Measurements from ENCODE around the gene GRWD1.

GRWD1 gene

DNA sequence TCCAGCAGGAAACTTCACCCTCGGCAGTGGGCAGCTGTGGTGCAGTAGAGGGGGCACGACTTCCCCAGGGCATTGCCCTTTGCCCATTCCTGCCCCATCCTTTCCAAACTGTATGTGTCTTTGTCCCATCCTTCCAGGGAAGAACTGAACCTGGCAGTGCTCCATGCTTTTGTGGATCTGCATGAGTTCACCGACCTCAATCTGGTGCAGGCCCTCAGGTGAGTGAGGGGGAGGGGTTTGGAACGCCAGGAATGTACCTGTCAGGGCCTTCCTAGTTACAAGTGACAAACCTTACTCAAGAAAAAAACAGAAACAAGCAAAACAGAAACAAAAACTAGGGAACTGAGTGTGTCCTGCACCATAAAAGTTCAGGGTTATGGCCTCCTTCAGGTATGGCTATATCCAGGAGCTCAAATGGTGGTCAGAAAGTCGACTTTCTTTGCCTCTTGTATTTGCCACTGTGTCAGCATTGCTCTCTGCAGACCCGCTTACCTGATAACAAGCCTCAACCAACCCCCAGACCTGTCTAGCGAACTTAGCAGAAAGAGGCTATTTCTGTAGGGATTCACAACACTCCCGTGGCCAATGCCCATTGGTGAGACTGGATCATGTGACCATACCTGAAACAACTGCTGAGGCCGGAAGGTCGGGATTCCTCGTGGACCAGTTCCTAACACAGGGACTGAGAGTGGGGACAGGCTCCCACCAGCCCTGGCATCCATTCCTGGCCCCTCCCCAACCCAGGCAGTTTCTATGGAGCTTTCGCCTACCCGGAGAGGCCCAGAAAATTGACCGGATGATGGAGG, 27.6 kb downstream of the GRWD1 start:
- H3K27me3 ChIP-seq (ENCODE audit: control insufficient read depth, insufficient read depth, low read length) = no peaks in the 10 kb centered on the region
- no CpG with 5 or more reads among the region's 14 CpGs for WGBS (ENCODE audit: insufficient coverage, insufficient read length)
- H3K36me3 ChIP-seq (ENCODE audit: control insufficient read depth, insufficient read depth, low read length) = peaks cover 50% of the 10 kb centered on the region

DNA sequence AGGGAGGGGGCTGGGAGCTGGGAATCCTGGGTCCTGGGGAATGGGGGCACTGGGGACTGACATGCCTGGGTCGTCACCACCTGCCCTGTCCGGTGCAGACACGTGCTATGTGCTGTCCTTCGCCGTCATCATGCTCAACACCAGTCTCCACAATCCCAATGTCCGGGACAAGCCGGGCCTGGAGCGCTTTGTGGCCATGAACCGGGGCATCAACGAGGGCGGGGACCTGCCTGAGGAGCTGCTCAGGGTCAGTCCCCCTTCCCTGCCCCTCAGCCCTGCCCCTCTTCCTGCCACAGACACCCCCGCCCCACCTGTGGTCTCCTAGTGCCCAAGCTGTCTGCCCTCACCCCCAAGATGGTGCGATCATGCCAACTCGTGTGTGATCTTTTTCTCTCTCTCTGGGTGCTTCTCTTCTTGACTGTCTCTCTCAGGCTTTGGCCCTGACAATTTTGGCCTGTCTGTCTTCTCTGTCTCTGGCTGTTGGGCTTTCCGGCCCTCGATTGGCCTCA, 28.4 kb downstream of the GRWD1 start:
- H3K4me1 ChIP-seq (ENCODE audit: control insufficient read depth, insufficient read depth, low read length) = no peaks in the 10 kb centered on the region
- no peaks in the 10 kb centered on the region for H3K9me3 ChIP-seq (ENCODE audit: control insufficient read depth, insufficient read depth, low read length)
- DNase-seq (ENCODE audit: low read depth, low spot score) = no peak
- no CpG with 5 or more reads among the region's 16 CpGs for WGBS (ENCODE audit: insufficient coverage, insufficient read length)
- H3K27ac ChIP-seq (ENCODE audit: low read length) = no peak overlapping the region
- no peak overlapping the region for H3K4me3 ChIP-seq (ENCODE audit: low read length)
- no peaks in the 10 kb centered on the region for H3K27me3 ChIP-seq (ENCODE audit: control insufficient read depth, insufficient read depth, low read length)
- peaks cover 52% of the 10 kb centered on the region for H3K36me3 ChIP-seq (ENCODE audit: control insufficient read depth, insufficient read depth, low read length)

More for the DNA sequence above, 27.6 kb downstream of the GRWD1 start:
- Histone ChIP-seq H3K4me1 (ENCODE audit: control insufficient read depth, insufficient read depth, low read length) (no peaks in the 10 kb centered on the region), H3K27ac (ENCODE audit: low read length) (no peak overlapping the region), H3K9me3 (ENCODE audit: control insufficient read depth, insufficient read depth, low read length) (no peaks in the 10 kb centered on the region), H3K4me3 (ENCODE audit: low read length) (no peak overlapping the region)
- no peak for DNase-seq (ENCODE audit: low read depth, low spot score)

DNA sequence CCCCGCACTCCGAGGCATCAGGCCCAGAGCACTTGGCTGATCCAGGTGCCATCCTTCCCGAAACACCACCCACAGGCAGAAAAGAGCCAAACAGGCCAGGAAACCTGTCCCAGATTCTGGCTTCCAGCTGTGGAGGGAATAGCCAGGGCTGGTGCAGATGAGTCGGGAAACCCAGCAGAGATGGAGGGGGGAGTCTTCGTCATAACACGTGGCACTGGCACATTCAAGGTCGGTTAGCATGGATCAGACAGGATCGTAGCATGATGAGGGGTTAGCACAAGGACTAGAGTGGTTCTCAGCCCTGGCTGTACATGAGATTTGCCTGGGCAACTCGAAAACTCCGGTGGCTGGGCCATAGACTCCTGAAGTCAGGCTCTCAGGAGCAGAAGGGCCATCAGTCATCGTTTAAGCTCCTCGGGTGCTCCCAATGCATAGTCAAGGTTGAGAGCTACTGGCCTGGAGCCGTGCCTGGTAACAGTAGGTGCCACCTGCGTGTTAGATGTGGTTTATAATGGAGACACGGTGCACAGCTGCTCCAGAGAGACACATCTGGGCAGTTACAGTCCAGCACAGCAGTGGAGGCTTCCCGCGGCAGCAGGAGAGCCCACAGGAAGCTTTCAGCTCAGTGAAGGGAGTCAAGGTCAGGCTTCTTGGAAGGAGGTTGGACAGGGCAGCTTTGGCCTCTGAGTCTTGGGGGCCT, 29.7 kb downstream of the GRWD1 start:
- no peaks in the 10 kb centered on the region for H3K27me3 ChIP-seq (ENCODE audit: control insufficient read depth, insufficient read depth, low read length)
- WGBS (ENCODE audit: insufficient coverage, insufficient read length) = no CpG with 5 or more reads among the region's 17 CpGs
- H3K27ac ChIP-seq (ENCODE audit: low read length) = no peak overlapping the region
- H3K4me1 ChIP-seq (ENCODE audit: control insufficient read depth, insufficient read depth, low read length) = no peaks in the 10 kb centered on the region
- H3K36me3 ChIP-seq (ENCODE audit: control insufficient read depth, insufficient read depth, low read length) = peaks cover 52% of the 10 kb centered on the region
- no peaks in the 10 kb centered on the region for H3K9me3 ChIP-seq (ENCODE audit: control insufficient read depth, insufficient read depth, low read length)
- DNase-seq (ENCODE audit: low read depth, low spot score) = no peak
- no peak overlapping the region for H3K4me3 ChIP-seq (ENCODE audit: low read length)

DNA sequence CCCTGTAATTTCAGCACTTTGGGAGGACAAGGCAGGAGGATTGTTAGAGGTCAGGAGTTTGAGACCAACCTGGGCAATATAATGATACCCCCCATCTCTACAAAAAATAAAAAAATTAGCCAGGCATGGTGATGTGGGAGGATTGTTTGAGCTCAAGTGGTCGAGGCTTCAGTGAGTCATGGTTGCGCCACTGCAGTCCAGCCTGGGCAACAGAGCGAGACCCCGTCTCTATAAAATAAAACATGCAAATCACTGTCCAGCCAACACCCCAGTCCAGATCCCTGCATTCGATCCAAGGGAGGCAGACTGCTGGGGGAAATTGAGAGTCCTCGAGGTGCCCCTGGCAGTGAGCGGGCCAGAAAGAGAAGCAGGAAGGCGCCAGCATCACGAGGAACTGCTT, 30.4 kb downstream of the GRWD1 start:
- H3K36me3 ChIP-seq (ENCODE audit: control insufficient read depth, insufficient read depth, low read length) = peaks cover 46% of the 10 kb centered on the region
- no peaks in the 10 kb centered on the region for H3K9me3 ChIP-seq (ENCODE audit: control insufficient read depth, insufficient read depth, low read length)
- peaks cover 2% of the 10 kb centered on the region; the same call in 1 of the 2 replicates for H3K4me1 ChIP-seq (ENCODE audit: control insufficient read depth, insufficient read depth, low read length)
- no peak overlapping the region for H3K27ac ChIP-seq (ENCODE audit: low read length)
- H3K27me3 ChIP-seq (ENCODE audit: control insufficient read depth, insufficient read depth, low read length) = no peaks in the 10 kb centered on the region
- no CpG with 5 or more reads among the region's 9 CpGs for WGBS (ENCODE audit: insufficient coverage, insufficient read length)
- no peak overlapping the region for H3K4me3 ChIP-seq (ENCODE audit: low read length)
- no peak for DNase-seq (ENCODE audit: low read depth, low spot score)

DNA sequence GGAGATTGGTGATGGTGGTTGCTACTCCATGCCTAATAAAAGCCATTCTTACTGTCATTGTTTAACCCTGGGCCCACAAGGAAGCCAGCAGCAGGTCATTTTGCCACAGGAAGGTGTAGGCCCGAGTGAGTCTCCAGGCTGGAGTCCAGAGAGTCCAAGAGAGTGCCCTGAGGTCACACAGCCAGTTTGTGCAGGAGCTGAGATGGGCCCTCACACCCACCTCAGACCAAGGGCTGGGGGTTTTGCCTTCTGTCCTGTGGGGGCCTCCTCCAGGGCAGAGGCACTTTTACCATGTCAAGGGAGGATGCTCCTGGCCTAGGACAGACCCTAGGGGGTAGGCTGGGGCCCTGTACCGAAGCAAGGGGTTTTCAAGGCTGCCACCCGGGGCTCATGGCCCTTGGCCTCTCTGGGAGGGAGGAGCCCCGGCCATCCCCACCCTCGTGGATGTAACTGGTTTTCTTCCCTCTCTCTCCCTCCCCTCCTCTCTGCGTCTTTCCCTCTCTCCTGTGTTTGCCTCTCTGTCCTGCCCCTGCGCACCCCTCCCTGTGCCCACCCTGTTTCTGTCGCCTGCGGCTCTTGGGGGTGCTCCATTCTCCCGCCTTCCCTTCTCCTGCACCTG, 31.4 kb downstream of the GRWD1 start:
- no peaks in the 10 kb centered on the region for H3K9me3 ChIP-seq (ENCODE audit: control insufficient read depth, insufficient read depth, low read length)
- H3K27me3 ChIP-seq (ENCODE audit: control insufficient read depth, insufficient read depth, low read length) = no peaks in the 10 kb centered on the region
- DNase-seq (ENCODE audit: low read depth, low spot score) = no peak
- H3K27ac ChIP-seq (ENCODE audit: low read length) = no peak overlapping the region
- no peak overlapping the region for H3K4me3 ChIP-seq (ENCODE audit: low read length)
- no CpG with 5 or more reads among the region's 10 CpGs for WGBS (ENCODE audit: insufficient coverage, insufficient read length)
- H3K36me3 ChIP-seq (ENCODE audit: control insufficient read depth, insufficient read depth, low read length) = peaks cover 39% of the 10 kb centered on the region
- H3K4me1 ChIP-seq (ENCODE audit: control insufficient read depth, insufficient read depth, low read length) = peaks cover 2% of the 10 kb centered on the region; the same call in 1 of the 2 replicates

DNA sequence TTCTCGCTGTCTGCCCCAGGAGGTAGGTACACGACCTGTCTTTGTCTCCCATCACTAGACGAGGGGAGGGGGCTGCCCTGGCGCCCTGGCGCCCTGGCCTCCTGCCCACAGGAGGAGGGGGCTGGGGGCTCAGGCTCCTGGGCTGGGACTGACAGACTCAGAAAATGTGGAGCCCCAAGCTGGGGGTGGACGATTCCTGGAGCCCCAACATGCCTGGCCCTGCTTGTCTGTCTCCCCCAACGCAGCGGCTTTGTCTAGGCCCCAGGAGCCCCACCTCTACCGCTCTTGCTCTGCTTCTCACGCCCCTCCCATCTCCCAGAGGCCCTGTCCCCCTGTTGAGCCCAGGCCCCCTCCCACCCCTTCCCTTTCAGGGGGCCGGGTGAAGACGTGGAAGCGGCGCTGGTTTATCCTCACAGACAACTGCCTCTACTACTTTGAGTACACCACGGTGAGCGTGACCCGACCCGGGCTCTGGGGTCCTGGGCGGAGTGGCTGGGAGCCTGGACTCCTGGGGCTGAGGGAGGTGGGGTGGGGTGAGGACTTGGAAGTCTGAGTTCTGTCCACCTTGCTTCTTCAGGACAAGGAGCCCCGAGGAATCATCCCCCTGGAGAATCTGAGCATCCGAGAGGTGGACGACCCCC, 32.0 kb downstream of the GRWD1 start:
- H3K27ac ChIP-seq (ENCODE audit: low read length) = no peak overlapping the region
- peaks cover 2% of the 10 kb centered on the region; the same call in 1 of the 2 replicates for H3K4me1 ChIP-seq (ENCODE audit: control insufficient read depth, insufficient read depth, low read length)
- H3K27me3 ChIP-seq (ENCODE audit: control insufficient read depth, insufficient read depth, low read length) = no peaks in the 10 kb centered on the region
- no peak overlapping the region for H3K4me3 ChIP-seq (ENCODE audit: low read length)
- no peak for DNase-seq (ENCODE audit: low read depth, low spot score)
- H3K36me3 ChIP-seq (ENCODE audit: control insufficient read depth, insufficient read depth, low read length) = peaks cover 33% of the 10 kb centered on the region
- H3K9me3 ChIP-seq (ENCODE audit: control insufficient read depth, insufficient read depth, low read length) = no peaks in the 10 kb centered on the region
- no CpG with 5 or more reads among the region's 22 CpGs for WGBS (ENCODE audit: insufficient coverage, insufficient read length)

DNA sequence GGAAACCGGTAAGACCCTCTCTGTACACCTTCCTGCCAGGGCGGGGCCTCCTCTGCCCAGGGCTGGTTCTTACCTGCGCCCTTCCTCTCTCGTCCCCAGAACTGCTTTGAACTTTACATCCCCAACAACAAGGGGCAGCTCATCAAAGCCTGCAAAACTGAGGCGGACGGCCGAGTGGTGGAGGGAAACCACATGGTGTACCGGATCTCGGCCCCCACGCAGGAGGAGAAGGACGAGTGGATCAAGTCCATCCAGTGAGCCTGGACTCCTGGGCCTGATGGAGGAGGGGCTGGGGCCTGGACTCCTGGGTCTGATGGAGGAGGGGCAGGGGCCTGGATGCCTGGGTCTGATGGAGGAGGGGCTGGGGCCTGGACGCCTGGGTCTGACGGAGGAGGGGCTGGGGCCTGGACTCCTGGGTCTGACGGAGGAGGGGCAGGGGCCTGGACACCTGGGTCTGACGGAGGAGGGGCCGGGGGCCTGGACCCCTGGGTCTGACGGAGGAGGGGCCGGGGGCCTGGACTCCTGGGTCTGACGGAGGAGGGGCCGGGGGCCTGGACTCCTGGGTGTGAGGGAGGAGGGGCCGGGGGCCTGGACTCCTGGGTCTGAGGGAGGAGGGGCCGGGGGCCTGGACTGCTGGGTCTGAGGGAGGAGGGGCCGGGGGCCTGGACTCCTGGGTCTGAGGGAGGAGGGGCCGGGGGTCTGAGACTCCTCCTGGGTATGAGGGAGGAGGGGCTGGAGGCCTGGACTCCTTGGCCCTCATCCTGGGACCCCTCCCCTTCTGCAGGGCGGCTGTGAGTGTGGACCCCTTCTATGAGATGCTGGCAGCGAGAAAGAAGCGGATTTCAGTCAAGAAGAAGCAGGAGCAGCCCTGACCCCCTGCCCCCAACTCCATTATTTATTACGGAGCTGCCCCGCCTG, 32.8 kb downstream of the GRWD1 start:
- Histone ChIP-seq H3K36me3 (ENCODE audit: control insufficient read depth, insufficient read depth, low read length) (peaks cover 25% of the 10 kb centered on the region), H3K27me3 (ENCODE audit: control insufficient read depth, insufficient read depth, low read length) (no peaks in the 10 kb centered on the region), H3K4me1 (ENCODE audit: control insufficient read depth, insufficient read depth, low read length) (peaks cover 2% of the 10 kb centered on the region; the same call in 1 of the 2 replicates), H3K4me3 (ENCODE audit: low read length) (no peak overlapping the region), H3K27ac (ENCODE audit: low read length) (no peak overlapping the region), H3K9me3 (ENCODE audit: control insufficient read depth, insufficient read depth, low read length) (no peaks in the 10 kb centered on the region)
- DNase-seq (ENCODE audit: low read depth, low spot score) = no peak
- no CpG with 5 or more reads among the region's 29 CpGs for WGBS (ENCODE audit: insufficient coverage, insufficient read length)

DNA sequence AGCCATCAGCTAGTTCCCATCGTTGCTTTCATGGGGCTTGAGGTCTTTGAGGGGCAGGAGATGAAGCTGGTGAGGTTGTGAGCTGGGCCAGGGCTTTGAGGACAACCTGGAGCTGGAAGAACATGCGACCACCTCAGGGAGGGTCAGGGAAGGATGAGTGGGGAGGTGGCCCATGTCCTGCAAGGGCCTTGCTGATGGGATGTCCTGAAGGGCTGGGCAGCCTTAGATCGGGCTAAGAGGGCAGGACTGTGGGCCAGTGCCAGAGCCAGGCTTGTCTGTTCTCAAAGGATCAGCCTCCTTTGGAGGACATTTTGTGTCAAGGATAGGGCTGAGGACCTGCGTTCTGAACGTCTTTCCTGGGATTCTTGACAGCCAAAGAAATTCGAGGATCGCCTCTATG, 33.9 kb downstream of the GRWD1 start:
- no peak for DNase-seq (ENCODE audit: low read depth, low spot score)
- Histone ChIP-seq H3K4me3 (ENCODE audit: low read length) (no peak overlapping the region), H3K4me1 (ENCODE audit: control insufficient read depth, insufficient read depth, low read length) (peaks cover 2% of the 10 kb centered on the region; the same call in 1 of the 2 replicates), H3K9me3 (ENCODE audit: control insufficient read depth, insufficient read depth, low read length) (no peaks in the 10 kb centered on the region), H3K27ac (ENCODE audit: low read length) (no peak overlapping the region), H3K27me3 (ENCODE audit: control insufficient read depth, insufficient read depth, low read length) (no peaks in the 10 kb centered on the region), H3K36me3 (ENCODE audit: control insufficient read depth, insufficient read depth, low read length) (peaks cover 18% of the 10 kb centered on the region)
- no CpG with 5 or more reads among the region's 7 CpGs for WGBS (ENCODE audit: insufficient coverage, insufficient read length)

DNA sequence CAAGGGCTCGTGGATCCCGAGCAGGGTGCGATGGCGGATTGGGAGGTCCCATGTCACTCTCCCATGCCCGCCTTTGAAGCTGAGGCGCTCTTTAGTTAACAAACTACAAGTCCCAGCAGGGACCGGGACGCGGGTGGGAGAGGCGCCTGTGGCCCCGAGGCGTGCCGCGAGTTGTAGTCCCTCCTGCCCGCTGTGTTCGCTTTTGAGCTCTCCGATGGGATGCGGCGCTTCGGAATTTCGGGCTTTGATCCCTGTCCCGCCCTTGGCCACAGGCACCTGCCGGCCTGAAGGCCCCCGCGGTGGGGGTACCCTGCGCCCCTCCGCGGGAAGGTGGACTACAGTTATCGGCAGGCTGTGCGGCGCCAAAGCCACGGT, 34.4 kb downstream of the GRWD1 start:
- peaks cover 2% of the 10 kb centered on the region; the same call in 1 of the 2 replicates for H3K4me1 ChIP-seq (ENCODE audit: control insufficient read depth, insufficient read depth, low read length)
- H3K36me3 ChIP-seq (ENCODE audit: control insufficient read depth, insufficient read depth, low read length) = peaks cover 13% of the 10 kb centered on the region
- H3K27me3 ChIP-seq (ENCODE audit: control insufficient read depth, insufficient read depth, low read length) = no peaks in the 10 kb centered on the region
- H3K4me3 ChIP-seq (ENCODE audit: low read length) = peak overlapping the region; percentile 61; the same call in 1 of the 2 replicates
- H3K27ac ChIP-seq (ENCODE audit: low read length) = no peak overlapping the region
- no peaks in the 10 kb centered on the region for H3K9me3 ChIP-seq (ENCODE audit: control insufficient read depth, insufficient read depth, low read length)
- no peak for DNase-seq (ENCODE audit: low read depth, low spot score)
- no CpG with 5 or more reads among the region's 32 CpGs for WGBS (ENCODE audit: insufficient coverage, insufficient read length)
